SK-N-SH (cell line): ENCODE data around the gene PHC3. TPM values are rescaled to one million over a fixed set of nuclear protein-coding genes. Genes with fewer than 3 reads are reported as not detected.

ENCODE experiments used
- CTCF ChIA-PET: fragments of 300-600, 350-600 bp; formaldehyde crosslinking; extraction: SDS; loops from one replicate; lab custom pipeline; 2021; lab: Yijun Ruan, JAX
- POLR2A ChIA-PET: fragments of 350-600 bp; sonication (Branson Sonifier 250); formaldehyde crosslinking; extraction: SDS; loops from one replicate; lab custom pipeline; 2020; ENCODE audit warnings: antibody characterized with exemption, inconsistent platforms; lab: Yijun Ruan, JAX
- DNase-seq: peaks from one replicate; pipeline ENCODE4 v3.0.0; 2012
- H2AFZ ChIP-seq: fragments of 200-600 bp; sonication (generic); 2 replicates; pipeline ENCODE4 v1.8.1; 2016; ENCODE audit warnings: antibody characterized with exemption, mild to moderate bottlenecking, low read depth
- H3F3A ChIP-seq: fragments of 200-600 bp; sonication (generic); replicated peaks from 2 replicates; pipeline ENCODE3; 2016; ENCODE audit warnings: antibody characterized with exemption, mild to moderate bottlenecking; ENCODE audit not compliant: insufficient read depth
- H3K27ac ChIP-seq, 2 experiments: fragments of 200-500 bp in 1 of 2; fragments of 200-600 bp in 1 of 2; sonication (Bioruptor generic) in 1 of 2; sonication (generic), shearing (Covaris generic) in 1 of 2; 2 replicates each; pipeline versions ENCODE4 v1.5.1 to v1.6.1; 2014 to 2016; ENCODE audit warnings: low read depth in 2 of 2, inconsistent platforms in 1 of 2, low read length in 1 of 2, mild to moderate bottlenecking in 1 of 2, mixed read lengths in 1 of 2
- H3K27me3 ChIP-seq: fragments of 200-600 bp; sonication (generic), shearing (Covaris generic); 2 replicates; pipeline ENCODE4 v1.6.1; 2016; ENCODE audit warnings: mixed run types; ENCODE audit not compliant: insufficient read depth
- H3K36me3 ChIP-seq, 2 experiments: fragments of 200-500 bp in 1 of 2; fragments of 200-600 bp in 1 of 2; sonication (Bioruptor generic) in 1 of 2; sonication (generic) in 1 of 2; replicated peaks in 1 of 2; 2 replicates each; pipeline versions ENCODE3 to v1.5.1; 2014 to 2016; ENCODE audit warnings: low read length in 1 of 2, mild to moderate bottlenecking in 1 of 2; ENCODE audit not compliant: insufficient read depth in 2 of 2, control insufficient read depth in 1 of 2
- H3K4me1 ChIP-seq, 2 experiments: fragments of 200-500 bp in 1 of 2; fragments of 200-600 bp in 1 of 2; sonication (Bioruptor generic) in 1 of 2; sonication (generic), shearing (Covaris generic) in 1 of 2; 2 replicates each; pipeline versions ENCODE4 v1.5.1 to v1.6.1; 2014 to 2016; ENCODE audit warnings: low read depth in 1 of 2, low read length in 1 of 2, mixed run types in 1 of 2; ENCODE audit not compliant: insufficient read depth in 2 of 2, control insufficient read depth in 1 of 2
- H3K4me2 ChIP-seq: fragments of 200-600 bp; sonication (generic), shearing (Covaris generic); 2 replicates; pipeline ENCODE4 v1.6.1; 2017; ENCODE audit warnings: mixed run types
- H3K4me3 ChIP-seq, 2 experiments: fragments of 200-500 bp in 1 of 2; fragments of 200-600 bp in 1 of 2; sonication (Bioruptor generic) in 1 of 2; sonication (generic), shearing (Covaris generic) in 1 of 2; 2 replicates each; pipeline versions ENCODE4 v1.5.1 to v1.8.1; 2014 to 2016; ENCODE audit warnings: low read depth in 2 of 2, inconsistent platforms in 1 of 2, low read length in 1 of 2, mild to moderate bottlenecking in 1 of 2, mixed read lengths in 1 of 2, moderate library complexity in 1 of 2
- H3K79me2 ChIP-seq: fragments of 200-600 bp; sonication (generic); 2 replicates; pipeline ENCODE4 v1.8.1; 2017; ENCODE audit warnings: mild to moderate bottlenecking; ENCODE audit not compliant: insufficient read depth
- H3K9ac ChIP-seq: fragments of 200-600 bp; sonication (generic); 2 replicates; pipeline ENCODE4 v1.6.1; 2017; ENCODE audit warnings: mixed run types
- H3K9me2 ChIP-seq: fragments of 200-600 bp; sonication (generic); 2 replicates; pipeline ENCODE4 v1.6.1; 2017; ENCODE audit warnings: mixed run types
- H3K9me3 ChIP-seq: fragments of 200-600 bp; sonication (generic); 2 replicates; pipeline ENCODE4 v1.6.1; 2017; ENCODE audit warnings: mixed run types, mild to moderate bottlenecking, moderate library complexity
- H4K20me1 ChIP-seq: fragments of 200-600 bp; sonication (generic); 2 replicates; pipeline ENCODE4 v1.6.1; 2017; ENCODE audit warnings: mild to moderate bottlenecking, mixed run types; ENCODE audit not compliant: insufficient read depth
- EZH2phosphoT487 ChIP-seq: fragments of 200-600 bp; sonication (generic); IDR thresholded peaks from 2 replicates; pipeline ENCODE4 v1.6.1; 2017; ENCODE audit warnings: low read depth, mixed run types, mild to moderate bottlenecking, antibody characterized with exemption, moderate library complexity, borderline replicate concordance
- FOSL2 ChIP-seq: IDR thresholded peaks from 2 replicates; pipeline ENCODE4 v1.4.0; 2012; ENCODE audit warnings: low read depth, mild to moderate bottlenecking, moderate library complexity, borderline replicate concordance
- FOXJ3 ChIP-seq: sonication (generic); formaldehyde crosslinking; IDR thresholded peaks from 2 replicates; pipeline ENCODE4 v1.5.1; 2020; ENCODE audit warnings: mild to moderate bottlenecking, missing genetic modification reagents
- IRF3 ChIP-seq: fragments of 150-350 bp; IDR thresholded peaks from 2 replicates; pipeline ENCODE4 v1.6.1; 2016; ENCODE audit warnings: mild to moderate bottlenecking, low read depth, low read length
- JUND ChIP-seq: IDR thresholded peaks from 2 replicates; pipeline ENCODE4 v1.4.0; 2012
- MXI1 ChIP-seq: IDR thresholded peaks from 2 replicates; pipeline ENCODE4 v1.6.1; 2012; ENCODE audit warnings: mild to moderate bottlenecking, low read depth, low read length, improper control_type of control experiment
- NFIC ChIP-seq: IDR thresholded peaks from 2 replicates; pipeline ENCODE4 v1.4.0; 2012; ENCODE audit warnings: borderline replicate concordance
- PBX3 ChIP-seq: IDR thresholded peaks from 2 replicates; pipeline ENCODE4; 2012
- SMC3 ChIP-seq: IDR thresholded peaks from 2 replicates; pipeline ENCODE4 v1.6.1; 2012; ENCODE audit warnings: low read depth, low read length, improper control_type of control experiment
- TAF1 ChIP-seq: IDR thresholded peaks from 2 replicates; pipeline ENCODE4 v1.6.1; 2012; ENCODE audit warnings: low read depth, mild to moderate bottlenecking, low read length, moderate library complexity, borderline replicate concordance
- USF2 ChIP-seq: fragments of 150-350 bp; IDR thresholded peaks from 2 replicates; pipeline ENCODE4 v1.6.1; 2017; ENCODE audit warnings: antibody characterized with exemption, low read length, low read depth, borderline replicate concordance
- WGBS: methylation state at CpG from one replicate; pipeline ENCODE4 v1.1.6; 2017; ENCODE audit warnings: low lambda C conversion rate; 5-methylcytosine and 5-hydroxymethylcytosine counted together
- polyA plus RNA-seq, 3 experiments: library from polyadenylated mRNA; depleted of rRNA; stranded (reverse); fragments of >200 nt; gene quantifications; 2 replicates each; pipeline ENCODE4 v1.2.3, GENCODE V29; 2012
- TF ChIP-seq, protein P1 (sequence below): IDR thresholded peaks from 2 replicates; pipeline ENCODE4 v1.4.0; 2012; ENCODE audit warnings: low read depth, borderline replicate concordance

PHC3 gene
- polyA plus RNA-seq, 1 of the 3 experiments (the other 2 are of a cell fraction), result 9.2 TPM

DNA sequence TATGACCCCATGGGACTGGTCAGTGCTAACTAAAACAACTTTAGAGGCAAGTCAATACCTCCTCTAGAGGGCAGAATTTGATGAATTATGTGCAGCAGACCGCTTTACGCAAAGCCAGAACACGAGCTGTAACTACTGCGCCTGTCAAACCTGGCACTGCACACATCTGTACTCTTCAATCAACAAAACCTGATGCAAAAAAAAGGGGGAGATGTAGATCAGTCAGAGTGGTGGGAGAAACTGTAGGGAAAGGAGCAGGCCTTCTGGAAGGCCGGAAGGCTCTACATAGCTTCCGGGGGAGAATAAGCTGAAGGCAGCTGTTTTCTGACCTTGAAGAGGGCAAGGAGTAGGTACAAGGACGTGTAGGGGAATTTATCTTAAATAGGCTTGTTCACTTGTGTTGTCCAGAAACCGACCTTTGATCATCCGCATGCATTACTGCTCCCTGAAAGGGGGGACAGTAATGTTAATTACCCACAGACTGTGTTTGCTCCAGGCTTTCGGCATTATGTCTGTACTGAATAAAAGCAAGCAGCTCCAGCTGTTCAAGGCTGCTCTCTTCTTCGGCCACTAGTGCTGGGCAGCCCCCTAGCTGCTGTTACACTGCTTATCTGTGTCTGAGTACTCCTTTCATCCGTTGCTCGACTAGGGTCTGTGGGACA, 102.8 kb downstream of the PHC3 start:
- Histone ChIP-seq H3K27me3 (no peaks in the 10 kb centered on the region), H3K9me3 (no peaks in the 10 kb centered on the region), H3K4me3 (no peak overlapping the region), H3K9ac (no peak overlapping the region), H2AFZ (no peak overlapping the region), H3F3A (no peaks in the 10 kb centered on the region), H3K4me1 (peaks cover 0 to 2% of the 10 kb centered on the region in 2 experiments; a peak in 2 of 4 replicates), H3K79me2 (no peaks in the 10 kb centered on the region), H3K36me3 (peaks cover 11 to 13% of the 10 kb centered on the region in 2 experiments), H3K4me2 (no peak overlapping the region), H4K20me1 (no peaks in the 10 kb centered on the region), H3K27ac (no peak overlapping the region), H3K9me2 (no peaks in the 10 kb centered on the region)
- CTCF ChIA-PET, result interaction anchor here (0.8 to 1.2 kb wide), 5 partner anchors 11 to 57 kb away, joined by 3 read pairs; no protein-coding TSS in a partner anchor
- no peak for DNase-seq
- TF ChIP-seq, protein P1, sequence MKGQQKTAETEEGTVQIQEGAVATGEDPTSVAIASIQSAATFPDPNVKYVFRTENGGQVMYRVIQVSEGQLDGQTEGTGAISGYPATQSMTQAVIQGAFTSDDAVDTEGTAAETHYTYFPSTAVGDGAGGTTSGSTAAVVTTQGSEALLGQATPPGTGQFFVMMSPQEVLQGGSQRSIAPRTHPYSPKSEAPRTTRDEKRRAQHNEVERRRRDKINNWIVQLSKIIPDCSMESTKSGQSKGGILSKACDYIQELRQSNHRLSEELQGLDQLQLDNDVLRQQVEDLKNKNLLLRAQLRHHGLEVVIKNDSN, result no peak
- no peak for TF ChIP-seq IRF3
- no peak for TF ChIP-seq FOSL2
- 92% methylated on average over 13 of the region's 13 CpGs for WGBS
- POLR2A ChIA-PET, result no interaction called here

GRCh38 chr3:170077361-170077760, 104.2 kb downstream of the PHC3 start:
- ChIA-PET POLR2A (no interaction called here), CTCF (interaction anchor here (0.6 kb wide), 1 partner anchor 214 kb away, joined by 3 read pairs; no protein-coding TSS in a partner anchor)
- no peaks in the 10 kb centered on the region for H3K27me3 ChIP-seq
- no peak overlapping the region for H3K27ac ChIP-seq
- no peaks in the 10 kb centered on the region for H3F3A ChIP-seq
- peaks cover 3 to 7% of the 10 kb centered on the region in 2 experiments for H3K36me3 ChIP-seq
- no peak for TF ChIP-seq EZH2phosphoT487
- no peak for TF ChIP-seq NFIC
- no peak for TF ChIP-seq USF2
- no peak for TF ChIP-seq TAF1
- TF ChIP-seq JUND, result no peak
- TF ChIP-seq IRF3, result no peak
- TF ChIP-seq SMC3, result no peak
- no peak for TF ChIP-seq MXI1
- no peak for TF ChIP-seq PBX3
- no peak for TF ChIP-seq FOXJ3 (CRISPR knock-in tag)
- H3K79me2 ChIP-seq, result no peaks in the 10 kb centered on the region
- H2AFZ ChIP-seq, result no peak overlapping the region
- H3K9me3 ChIP-seq, result no peaks in the 10 kb centered on the region
- no peak overlapping the region for H3K4me3 ChIP-seq
- H3K4me1 ChIP-seq, result peaks cover 0 to 2% of the 10 kb centered on the region in 2 experiments; a peak in 2 of 4 replicates
- WGBS, result 91% methylated on average over 10 of the region's 10 CpGs
- H4K20me1 ChIP-seq, result no peaks in the 10 kb centered on the region
- H3K9me2 ChIP-seq, result no peaks in the 10 kb centered on the region
- no peak overlapping the region for H3K4me2 ChIP-seq
- no peak for DNase-seq
- H3K9ac ChIP-seq, result no peak overlapping the region
